Renal pelvis (tissue), 4 donors: ENCODE data around the gene RGS9. TPM values are rescaled to one million over a fixed set of nuclear protein-coding genes. Genes with fewer than 3 reads are reported as not detected.
"Not testable (repeated sequence)": the region's sequence is repeated elsewhere in the genome, so short reads cannot be mapped to it uniquely, and the experiment has no call there.

Source experiments
- DNase-seq: peaks from one replicate; pipeline ENCODE4 v3.0.0-alpha.2; 2013
- polyA plus RNA-seq, 3 donors: library from polyadenylated mRNA; unstranded; fragments of 120-200 nt; gene quantifications; one replicate each; pipeline ENCODE4 v1.2.1, GENCODE V29; 2013; ENCODE audit not compliant: insufficient read length in 3 of 3

The RGS9 gene
- polyA plus RNA-seq, 3 donors, result 16.1 to 18.3 (median 16.4) TPM

DNA sequence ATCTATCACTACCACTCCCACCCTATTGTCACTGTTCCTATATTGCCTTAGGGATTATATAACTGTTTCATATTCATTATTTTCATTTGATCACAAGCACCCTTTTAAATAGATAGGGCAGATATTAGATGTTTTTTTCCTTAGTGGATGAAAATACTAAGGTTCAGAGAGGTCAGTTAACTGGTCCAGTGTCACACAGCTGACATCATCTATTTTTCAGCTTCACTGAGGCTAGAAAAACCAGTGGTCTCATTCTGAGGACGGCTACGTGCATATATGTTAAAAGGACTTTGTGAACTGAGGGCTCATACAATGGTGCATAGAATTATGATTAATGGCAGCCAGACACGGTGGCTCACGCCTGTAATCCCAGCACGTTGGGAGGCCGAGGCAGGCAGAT is 29.0 kb upstream of the RGS9 start:
- DNase-seq, result no peak

DNA sequence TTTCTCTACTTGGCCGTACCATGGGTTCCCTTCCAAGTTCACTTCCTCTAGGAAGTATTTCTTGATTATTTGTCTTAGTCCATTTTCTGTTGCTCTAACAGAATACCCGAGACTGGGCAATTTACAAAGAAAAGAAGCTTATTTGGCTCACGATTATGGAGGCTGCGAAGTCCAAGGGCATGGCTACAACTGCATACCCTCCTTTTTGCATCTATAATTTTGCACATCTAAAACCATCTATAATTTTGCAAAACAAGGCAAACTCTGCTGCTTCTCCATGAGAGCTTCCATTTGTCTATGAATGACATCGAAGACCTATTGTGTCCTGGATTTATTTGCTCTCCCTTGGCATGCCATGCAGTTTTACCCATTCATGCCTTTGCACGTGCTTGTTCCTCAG is 27.6 kb upstream of the RGS9 start:
- no peak for DNase-seq

DNA sequence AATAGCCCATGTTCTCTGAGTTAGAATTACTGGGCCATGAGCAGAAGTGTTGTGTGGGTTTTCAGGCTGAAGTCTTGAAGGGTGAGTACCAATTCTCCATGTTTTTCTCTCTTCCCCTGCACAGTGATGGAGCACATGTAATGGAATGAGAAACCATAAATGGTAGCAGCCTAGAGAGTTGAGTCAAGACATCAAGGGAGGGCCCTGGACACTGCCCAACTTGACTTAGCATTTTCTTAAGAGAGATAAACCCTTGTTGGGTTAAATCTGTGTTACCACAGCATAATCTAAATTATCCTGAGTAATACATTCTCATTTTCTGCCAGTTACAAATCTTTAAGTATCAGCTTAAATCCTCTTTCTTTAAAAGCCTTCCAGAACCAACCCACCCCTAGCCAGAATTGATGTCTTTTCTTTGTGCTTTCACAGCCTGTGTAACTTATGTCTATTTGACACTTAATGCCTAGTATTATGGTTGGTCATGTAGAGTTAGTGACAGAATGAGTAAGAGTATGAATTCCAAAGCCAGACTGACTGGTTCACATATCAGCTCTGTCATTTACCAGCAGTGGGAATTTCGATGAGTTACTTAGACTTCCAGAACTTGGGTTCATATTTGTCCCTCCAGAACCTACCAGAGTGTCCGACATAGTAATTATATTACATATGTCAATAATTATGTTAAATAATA is 27.0 kb upstream of the RGS9 start:
- no peak for DNase-seq

DNA sequence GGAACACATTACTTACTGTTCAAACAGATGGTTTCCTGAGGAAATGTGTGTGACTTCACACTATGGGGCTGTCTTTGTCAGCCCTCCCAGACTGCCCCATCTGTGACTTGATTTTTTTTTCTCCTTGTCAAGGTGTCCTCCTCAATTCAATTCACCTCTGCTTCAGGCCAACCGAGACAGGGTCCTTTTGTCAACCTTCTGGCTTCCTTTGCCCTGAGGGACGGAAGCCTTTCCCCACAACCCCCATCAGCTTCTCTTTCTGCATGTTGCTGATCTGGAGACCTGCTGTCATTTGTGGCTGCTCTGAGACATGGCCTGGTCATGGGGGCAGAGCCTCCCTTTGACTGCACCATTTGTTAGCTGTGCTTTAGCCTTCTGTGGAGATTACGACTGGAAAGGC is 21.3 kb upstream of the RGS9 start:
- DNase-seq, result no peak

DNA sequence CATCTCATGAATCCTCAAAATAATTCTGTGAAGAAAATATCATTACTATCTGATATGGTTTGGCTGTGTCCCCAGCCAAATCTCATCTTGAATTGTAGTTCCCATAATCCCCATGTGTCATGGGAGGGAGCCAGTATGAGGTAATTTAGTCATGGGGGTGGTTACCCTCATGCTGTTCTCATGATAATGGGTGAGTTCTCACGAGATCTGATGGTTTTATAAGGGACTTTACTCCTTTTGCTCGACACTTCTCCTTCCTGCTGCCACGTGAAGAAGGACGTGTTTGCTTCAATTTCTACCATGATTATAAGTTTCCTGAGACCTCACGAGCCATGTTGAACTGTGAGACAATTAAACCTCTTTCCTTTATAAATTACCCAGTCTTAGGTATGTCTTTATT is 20.7 kb upstream of the RGS9 start:
- not testable (repeated sequence) for DNase-seq

DNA sequence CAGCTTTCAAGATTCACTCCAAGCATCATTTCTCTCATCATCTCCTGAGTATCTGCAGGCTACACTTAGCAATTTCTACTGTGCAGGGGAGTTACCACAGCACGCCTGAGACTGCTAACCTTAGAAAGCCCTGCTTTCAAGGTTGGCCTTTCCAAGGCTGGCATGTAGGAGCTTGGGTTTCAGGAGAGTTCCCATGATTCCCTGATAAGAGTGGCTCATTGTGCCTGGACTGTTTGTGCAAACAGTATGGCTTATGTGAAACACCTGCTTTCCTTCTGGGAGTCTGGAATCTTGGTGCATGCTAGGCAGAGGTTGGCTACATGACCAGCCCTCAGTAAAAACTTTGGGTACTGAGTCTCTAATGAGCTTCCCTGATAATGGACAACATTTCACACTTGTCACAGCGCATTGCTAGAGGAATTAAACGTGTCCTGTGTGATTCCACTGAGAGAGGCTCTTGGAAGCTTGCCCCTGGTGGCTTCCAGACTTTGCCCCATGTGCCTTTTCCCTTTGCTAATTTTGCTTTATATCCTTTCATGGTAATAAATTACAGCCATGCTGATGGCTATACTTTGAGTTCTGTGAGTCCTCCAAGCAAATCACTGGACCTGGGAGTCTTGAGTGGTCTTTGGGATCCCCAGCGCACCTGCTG is 19.7 kb upstream of the RGS9 start:
- no peak for DNase-seq

DNA sequence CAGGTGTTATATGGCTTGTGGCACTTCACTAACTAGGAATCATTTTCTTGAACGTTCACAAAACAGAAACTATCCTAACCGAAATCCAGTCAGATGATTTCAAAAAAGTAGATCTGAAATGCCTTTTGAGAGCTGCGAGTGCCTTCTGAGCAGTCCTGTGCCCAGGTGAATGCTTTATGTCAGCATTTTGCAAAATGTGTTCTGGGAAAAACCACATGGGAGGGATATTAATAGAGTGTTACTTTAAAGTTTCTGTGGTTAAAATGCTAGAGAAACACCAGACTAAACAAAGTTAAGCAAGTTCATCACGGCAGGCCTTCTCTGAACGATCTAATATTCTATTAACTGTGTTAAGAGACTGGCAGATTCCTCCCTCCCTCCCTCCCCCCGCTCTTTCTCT is 15.8 kb upstream of the RGS9 start:
- DNase-seq, result no peak

DNA sequence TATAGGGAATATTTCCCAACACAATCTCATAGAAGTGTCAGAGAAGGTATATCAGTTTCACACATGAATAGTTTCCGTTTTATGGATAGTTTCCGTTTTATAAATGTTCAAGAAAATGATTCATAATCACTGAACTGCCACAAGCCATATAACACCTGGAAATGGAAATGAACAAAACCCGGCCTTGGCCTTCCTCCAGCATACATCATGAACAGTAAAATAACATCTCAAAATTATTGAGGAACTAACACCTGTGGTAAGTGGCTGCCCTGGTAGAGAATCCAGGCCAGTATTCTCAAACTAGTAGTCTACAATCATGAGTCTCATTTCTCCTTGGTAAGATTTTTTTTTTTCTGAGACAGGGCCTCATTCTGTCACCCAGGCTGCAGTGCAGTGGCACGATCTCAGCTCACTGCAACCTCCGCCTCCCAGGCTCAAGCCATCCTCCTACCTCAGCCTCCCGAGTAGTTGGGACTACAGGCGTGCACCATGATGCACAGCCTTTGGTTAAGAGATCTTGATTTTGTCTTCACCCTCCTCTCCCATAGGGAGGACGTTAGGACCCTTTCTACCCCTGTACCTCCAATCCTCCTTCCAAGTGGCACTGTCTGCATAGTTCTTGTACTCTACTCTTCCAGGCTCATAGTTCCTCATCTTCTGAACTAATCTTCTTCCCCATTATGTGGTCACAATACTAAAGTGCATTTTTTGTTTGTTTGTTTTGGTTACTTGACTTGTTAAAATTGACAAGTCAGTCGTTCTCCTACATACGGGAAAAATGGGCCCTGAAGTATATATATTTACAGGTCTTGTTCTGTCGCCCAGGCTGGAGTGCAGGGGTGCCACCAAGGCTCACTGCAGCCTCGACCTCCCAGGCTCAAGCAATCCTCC is 15.0 kb upstream of the RGS9 start:
- DNase-seq, result no peak

DNA sequence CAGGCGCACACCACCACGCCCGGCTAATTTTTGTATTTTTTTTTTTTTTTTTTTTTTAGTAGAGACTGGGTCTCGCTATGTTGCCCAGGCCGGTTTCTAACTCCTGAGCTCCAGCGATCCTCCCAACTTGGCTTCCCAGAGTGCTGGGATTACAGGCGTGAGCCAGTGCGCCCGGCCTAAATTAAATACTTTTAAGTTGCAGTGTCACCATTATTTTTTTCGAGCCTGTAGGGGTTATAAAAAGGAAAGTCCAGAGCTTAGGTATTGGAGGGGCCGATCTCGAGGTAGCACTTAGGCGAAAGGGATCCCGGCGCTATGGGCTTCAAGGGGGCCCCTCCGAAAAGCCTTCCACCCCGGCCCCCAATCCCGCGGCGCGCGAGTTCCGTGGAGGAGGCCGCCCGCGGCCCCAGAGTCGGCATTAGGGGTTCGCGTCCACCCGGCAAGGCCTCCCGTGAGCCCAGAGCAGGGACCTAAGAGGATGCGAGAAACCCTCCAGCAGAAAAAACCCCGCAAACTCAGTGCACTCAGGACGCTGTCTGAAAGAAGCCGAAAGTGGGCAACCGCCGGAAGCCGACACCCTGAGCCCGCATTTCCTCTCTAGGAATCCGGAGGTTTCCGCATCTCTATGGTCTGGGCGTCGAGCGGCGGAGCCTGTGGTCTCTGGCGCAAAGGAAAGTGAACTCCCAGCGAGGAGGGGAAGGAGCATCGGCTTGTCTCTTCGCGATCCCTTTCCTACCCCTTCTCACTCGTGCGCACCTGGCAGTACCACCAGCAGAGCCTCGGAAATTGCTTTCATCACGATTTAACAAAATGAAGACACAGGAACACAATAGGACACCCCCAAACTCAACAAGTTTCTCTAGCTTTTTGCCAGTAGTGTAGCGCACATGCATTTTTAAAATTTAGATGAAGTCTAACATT is 14.1 kb upstream of the RGS9 start:
- peak; percentile 93 for DNase-seq

DNA sequence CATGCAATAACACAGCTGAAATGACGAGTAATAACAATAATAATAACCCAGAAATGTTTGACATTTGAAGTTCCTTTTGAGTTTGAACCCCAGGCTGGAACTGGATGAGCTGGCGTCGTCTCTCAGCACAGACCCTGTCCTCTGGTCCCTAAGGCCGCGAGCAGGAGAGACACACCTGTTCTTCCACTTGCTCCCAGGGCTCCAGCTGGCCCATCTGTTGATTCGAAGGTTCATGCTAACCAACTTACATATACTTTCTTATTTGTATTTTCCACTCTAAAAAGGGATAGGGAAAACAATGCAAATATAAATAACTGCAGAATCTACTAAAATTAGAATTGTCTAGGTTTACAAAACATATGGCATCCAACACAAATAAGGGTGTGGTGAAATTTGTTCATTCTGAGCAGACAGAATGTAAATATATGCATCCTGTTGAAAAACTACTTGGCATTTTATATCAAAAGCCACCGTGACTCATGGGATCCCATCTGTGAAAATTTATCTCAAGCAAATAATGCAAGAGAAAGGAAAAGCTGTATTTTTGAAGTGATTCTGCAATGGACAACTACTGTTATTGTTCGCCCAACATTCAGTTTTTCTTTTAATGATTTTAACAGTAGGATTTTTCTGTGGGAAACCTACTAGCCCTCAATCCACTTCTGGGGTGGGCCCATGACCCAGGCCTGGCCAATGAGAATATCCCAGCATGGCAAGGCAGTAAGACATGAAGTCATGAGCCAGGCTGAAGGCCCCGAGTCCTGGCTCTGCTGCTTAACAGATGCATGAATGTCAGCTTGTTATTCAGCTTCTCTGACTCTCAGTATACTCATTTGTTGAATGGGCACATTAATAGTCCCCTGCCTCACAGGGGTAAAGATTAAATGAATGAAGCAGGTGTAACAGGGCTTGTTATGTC is 13.2 kb upstream of the RGS9 start:
- DNase-seq, result no peak

DNA sequence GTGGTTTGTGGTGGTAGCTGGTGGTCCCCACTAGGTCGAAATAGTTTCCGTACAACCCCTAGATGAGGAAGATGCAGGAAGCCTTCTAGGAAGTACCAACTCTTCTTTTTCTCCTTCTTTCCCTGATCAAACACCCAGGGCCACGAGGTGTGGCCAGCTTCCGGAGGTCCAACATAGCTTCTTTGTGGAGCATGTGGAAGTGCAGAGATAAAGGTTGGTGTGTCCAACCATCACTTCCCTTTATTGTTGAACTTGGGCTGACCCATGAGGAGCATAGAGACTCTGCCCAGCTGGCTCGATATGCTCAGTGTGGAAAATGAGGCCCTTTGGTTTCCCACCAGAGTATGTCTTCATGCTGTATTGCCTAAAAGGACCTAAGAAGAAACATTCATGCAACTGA is 6.3 kb upstream of the RGS9 start:
- no peak for DNase-seq

DNA sequence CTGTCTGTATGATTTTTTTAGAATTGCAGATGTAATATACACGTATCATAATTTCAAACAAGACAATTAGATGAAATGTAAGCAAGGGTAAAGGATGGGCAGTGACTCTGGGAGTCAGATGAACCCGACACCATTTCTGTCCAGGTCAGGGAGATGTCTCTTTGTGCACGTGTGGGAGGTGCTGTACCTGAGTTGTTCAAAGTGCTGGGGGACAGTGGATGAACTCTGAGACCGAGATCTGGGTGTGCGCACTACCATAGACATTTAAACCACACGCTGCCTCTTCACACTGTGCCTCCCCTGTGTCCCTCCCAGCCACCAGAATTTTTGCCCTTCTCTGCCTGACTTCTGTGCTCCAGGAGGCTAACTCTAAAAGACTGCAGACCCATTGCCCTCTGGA is 5.9 kb upstream of the RGS9 start:
- DNase-seq, result no peak

DNA sequence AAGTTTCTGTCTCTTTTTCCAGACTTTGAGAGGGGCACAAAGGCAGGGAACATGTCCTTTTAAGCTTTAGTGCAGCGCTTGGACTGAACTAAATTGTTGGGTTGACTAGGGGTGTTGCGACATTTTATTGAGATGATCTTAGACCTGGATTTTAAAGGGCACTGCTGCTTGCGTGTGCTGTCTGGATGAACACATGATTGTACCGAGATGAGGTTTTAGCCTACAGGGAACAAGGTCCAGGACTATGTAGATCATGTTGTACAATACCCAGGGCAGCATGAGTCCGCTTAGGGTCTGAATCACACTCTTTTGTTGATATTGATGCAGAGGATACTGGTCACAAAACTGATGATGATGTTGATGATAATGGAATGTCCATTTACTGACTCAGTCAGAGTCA is 5.2 kb upstream of the RGS9 start:
- DNase-seq, result no peak

DNA sequence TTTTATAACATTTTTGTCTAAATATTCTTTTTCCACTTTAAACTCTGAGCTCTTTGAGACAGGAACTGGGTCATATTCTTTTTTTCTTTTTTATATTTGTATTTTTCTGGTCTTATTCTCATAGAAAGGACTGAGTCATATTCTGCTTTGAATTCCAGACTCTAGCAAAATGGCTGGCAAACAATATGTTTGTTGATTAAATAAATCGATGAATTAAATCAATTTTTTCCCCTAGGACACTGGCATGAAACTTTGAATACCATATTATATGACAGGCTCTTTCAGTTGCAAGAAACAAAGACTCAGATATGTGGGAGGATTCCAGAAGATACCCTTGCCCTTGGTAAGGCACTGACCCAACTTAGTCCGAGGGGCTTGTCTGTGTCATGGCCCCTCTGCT is 3.1 kb upstream of the RGS9 start:
- no peak for DNase-seq

DNA sequence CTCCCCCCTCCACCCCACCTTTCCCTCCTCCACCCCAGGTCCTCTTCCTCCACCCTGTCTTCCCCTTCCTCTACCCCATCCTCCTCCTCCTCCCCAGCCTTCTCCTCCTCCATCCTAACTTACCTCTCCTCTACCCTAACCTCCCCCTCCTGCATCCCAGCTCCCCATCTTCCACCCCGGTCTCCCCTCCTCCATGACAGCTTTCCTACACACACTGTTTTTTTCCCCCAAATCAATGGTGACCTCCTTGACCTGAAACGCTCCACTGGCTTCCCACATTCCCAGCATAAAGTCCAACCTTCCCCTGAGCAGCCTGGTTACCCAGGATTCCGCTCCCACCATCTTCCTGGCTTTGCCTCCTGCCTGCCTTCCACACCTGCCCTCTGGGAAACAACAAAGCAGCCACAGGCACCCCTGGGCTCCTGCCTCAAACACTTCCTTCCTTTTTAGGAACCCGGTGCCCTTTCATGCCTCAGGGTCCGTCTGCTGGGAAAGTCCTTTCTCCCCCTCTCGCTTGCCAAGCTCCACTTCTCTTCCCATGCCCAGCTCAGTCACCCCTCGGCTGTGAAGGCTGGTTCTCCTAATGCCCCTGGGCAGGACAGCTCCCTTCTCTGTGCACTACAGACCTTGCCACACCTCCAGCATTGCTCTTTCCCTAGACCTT is 2.1 kb downstream of the RGS9 start:
- DNase-seq, result no peak

DNA sequence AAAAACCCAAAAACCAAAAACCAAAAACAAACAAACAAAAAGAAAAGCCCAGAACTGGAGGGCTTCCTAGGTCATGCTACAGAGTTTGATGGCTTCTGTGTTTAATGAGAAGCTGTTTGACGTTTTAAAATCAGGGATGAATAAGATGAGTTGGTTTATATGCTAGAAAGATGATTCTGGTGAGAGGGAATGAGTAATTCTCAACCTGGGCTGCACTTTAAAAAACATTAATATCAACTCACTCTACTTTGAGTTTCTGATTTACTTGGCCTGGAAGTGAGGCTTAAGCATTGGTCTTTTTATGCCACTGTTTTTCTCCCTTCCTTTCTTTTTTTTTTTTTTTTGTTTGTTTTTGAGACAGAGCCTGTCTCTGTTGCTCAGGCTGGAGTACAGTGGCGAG is 5.1 kb downstream of the RGS9 start:
- no peak for DNase-seq

DNA sequence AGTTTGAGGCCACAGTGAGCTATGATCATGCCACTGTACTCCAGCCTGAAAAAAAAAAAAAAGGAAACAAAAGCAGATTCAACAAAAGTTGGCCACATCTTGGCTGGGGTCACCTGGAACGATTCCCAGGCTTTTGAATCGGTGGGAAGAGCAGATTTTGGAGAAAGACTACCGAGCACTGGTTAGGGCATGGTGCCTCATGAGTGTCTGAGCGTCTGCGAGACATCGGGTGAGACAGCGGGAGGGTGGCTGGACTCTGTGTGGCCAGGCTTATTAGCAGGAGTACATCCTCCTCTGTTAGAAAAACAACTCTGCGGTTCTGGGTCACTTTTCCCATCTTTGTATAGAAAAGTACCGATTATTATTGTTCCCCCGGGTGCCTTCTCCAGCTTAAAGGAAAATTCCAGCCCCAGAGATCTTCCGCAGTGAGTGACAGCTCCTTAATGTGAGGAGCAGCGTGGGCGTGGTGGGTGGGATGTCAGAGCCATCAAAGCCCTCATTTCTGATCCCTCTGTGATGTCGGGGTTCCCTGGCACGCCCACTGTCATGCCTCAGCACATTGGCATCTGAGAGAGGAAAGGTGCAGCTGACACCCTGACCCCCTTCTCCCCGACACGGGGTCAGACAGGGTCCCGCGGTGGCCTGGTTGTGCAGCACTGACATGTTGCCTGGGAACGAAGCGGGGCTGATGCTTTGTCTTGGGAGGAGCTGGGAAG is 6.9 kb downstream of the RGS9 start:
- DNase-seq, result no peak

DNA sequence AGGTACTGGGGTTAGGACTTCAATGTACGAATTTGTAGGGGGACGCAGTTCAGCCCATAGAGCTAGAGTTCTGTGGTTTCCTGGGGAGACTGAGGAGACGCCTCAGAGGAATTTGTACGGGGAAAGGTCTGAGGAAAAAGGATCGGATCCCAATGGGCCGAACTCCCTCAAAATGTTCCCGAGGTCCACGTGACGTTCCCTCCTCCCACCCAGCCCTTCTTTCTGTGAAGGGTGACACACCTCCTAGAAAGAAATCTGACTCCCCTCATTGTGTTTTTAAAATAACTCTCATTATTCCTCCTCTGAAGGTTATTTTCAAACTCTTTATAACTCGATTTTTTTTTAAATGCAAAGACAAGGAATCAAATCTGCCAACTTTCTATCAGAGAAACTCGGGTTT is 8.6 kb downstream of the RGS9 start:
- DNase-seq, result no peak

DNA sequence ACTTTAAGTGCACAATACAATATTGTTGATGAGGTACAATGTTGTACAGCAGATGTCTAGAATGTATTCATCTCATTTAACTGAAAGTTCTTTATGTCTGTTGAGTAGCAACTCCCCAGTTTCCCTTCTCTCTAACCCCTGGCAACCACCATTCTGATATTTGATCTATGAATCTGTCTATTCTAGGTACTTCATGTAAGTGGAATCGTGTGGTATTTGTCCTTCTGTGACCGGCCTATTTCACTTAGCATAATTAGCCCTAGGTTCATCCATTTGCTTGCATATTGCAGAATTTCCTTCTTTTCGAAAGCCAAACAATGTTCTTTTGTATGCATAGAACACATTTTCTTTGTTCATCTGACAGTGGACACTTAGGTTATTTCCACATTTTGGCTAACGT is 10.8 kb downstream of the RGS9 start:
- DNase-seq, result no peak
